HCT116 (cell line): ENCODE measurements around the gene KIAA1549. TPM values are rescaled to one million over a fixed set of nuclear protein-coding genes. Genes with fewer than 3 reads are reported as not detected.

Experiments used
- ATAC-seq: fragments of 200-7000 bp; cut with Tn5 transposase; 2 replicates; pipeline ENCODE4 v1.9.1; 2020; ENCODE audit warnings: mild to moderate bottlenecking, moderate library complexity
- BruUV-seq: library from RNA; stranded (reverse); fragments of 400-500 nt; replicated peaks from 2 replicates; lab custom pipeline; 2021; lab: Mats Ljungman, UMichigan
- CTCF ChIA-PET: fragments of 300-600 bp; sonication (Branson Sonifier 250); formaldehyde crosslinking; loops from one replicate; lab custom pipeline; 2021; ENCODE audit warnings: antibody characterized with exemption; lab: Charles Lee
- POLR2A ChIA-PET: fragments of 300-600, 350-600 bp; sonication (Branson Sonifier 250); formaldehyde crosslinking; loops from one replicate; lab custom pipeline; 2021; ENCODE audit warnings: antibody characterized with exemption; lab: Charles Lee
- RAD21 ChIA-PET, 2 experiments: fragments of 300-600 bp; sonication (Branson Sonifier 250); formaldehyde crosslinking; loops; one replicate each; lab custom pipeline; 2023; ENCODE audit warnings: low total read pairs in 2 of 2; ENCODE audit not compliant: uncharacterized antibody in 2 of 2, unreplicated experiment in 2 of 2, low non-redundant PET in 1 of 2; lab: Charles Lee
- DNase-seq: peaks from one replicate; pipeline ENCODE4 v3.0.0-alpha.2; 2010; ENCODE audit warnings: low read depth, low spot score
- H2AFZ ChIP-seq: fragments of 200-600 bp; shearing (Covaris generic), sonication (generic); 2 replicates; pipeline ENCODE4 v1.6.1; 2017; ENCODE audit warnings: low read depth, mixed run types, mixed read lengths, antibody characterized with exemption, low read length; ENCODE audit not compliant: poor library complexity, severe bottlenecking
- H3K27ac ChIP-seq: 2 replicates; pipeline ENCODE4 v1.5.1; 2012; ENCODE audit warnings: low read depth, low read length
- H3K27me3 ChIP-seq: fragments of 200-600 bp; sonication (generic); 2 replicates; pipeline ENCODE4 v1.6.1; 2016; ENCODE audit warnings: mixed run types, low read length, mixed read lengths; ENCODE audit not compliant: insufficient read depth
- H3K36me3 ChIP-seq, 2 experiments: fragments of 200-500 bp in 1 of 2; fragments of 200-600 bp in 1 of 2; sonication (Bioruptor generic) in 1 of 2; sonication (generic) in 1 of 2; 2 replicates each; pipeline versions ENCODE4 v1.5.1 to v1.6.1; 2014 to 2016; ENCODE audit warnings: low read length in 2 of 2, inconsistent platforms in 1 of 2, mixed read lengths in 1 of 2, mixed run types in 1 of 2; ENCODE audit not compliant: insufficient read depth in 2 of 2, control insufficient read depth in 1 of 2
- H3K4me1 ChIP-seq, 2 experiments: fragments of 200-600 bp in 1 of 2; sonication (generic) in 1 of 2; 2 replicates each; pipeline versions ENCODE4 v1.5.1 to v1.6.1; 2012 to 2017; ENCODE audit warnings: low read length in 2 of 2, inconsistent platforms in 1 of 2, mild to moderate bottlenecking in 1 of 2, mixed read lengths in 1 of 2, mixed run types in 1 of 2, moderate library complexity in 1 of 2; ENCODE audit not compliant: insufficient read depth in 2 of 2, control insufficient read depth in 1 of 2
- H3K4me2 ChIP-seq: fragments of 200-600 bp; sonication (generic); 2 replicates; pipeline ENCODE4 v1.6.1; 2017; ENCODE audit warnings: mixed run types, low read length, mixed read lengths
- H3K4me3 ChIP-seq, 2 experiments: fragments of 200-600 bp in 1 of 2; sonication (generic) in 1 of 2; replicated peaks in 1 of 2; 2 replicates each; pipeline ENCODE4 v1.5.1; 2011 to 2016; ENCODE audit warnings: low read length in 2 of 2, control low read depth in 1 of 2, low read depth in 1 of 2, mild to moderate bottlenecking in 1 of 2, mixed read lengths in 1 of 2, mixed run types in 1 of 2
- H3K79me2 ChIP-seq: fragments of 200-600 bp; sonication (generic); 2 replicates; pipeline ENCODE4 v1.6.1; 2017; ENCODE audit warnings: mild to moderate bottlenecking, mixed run types, low read length, moderate library complexity, mixed read lengths; ENCODE audit not compliant: insufficient read depth
- H3K9ac ChIP-seq: fragments of 200-600 bp; sonication (generic); 2 replicates; pipeline ENCODE4 v1.6.1; 2016; ENCODE audit warnings: low read length, mixed read lengths
- H3K9me2 ChIP-seq: fragments of 200-600 bp; sonication (generic), shearing (Covaris generic); 2 replicates; pipeline ENCODE4 v1.6.1; 2017; ENCODE audit warnings: mixed run types, mild to moderate bottlenecking, moderate library complexity; ENCODE audit not compliant: insufficient read depth
- H3K9me3 ChIP-seq, 2 experiments: fragments of 200-500 bp in 1 of 2; fragments of 200-600 bp in 1 of 2; sonication (Bioruptor generic) in 1 of 2; sonication (generic) in 1 of 2; 2 replicates each; pipeline ENCODE4 v1.6.1; 2014 to 2017; ENCODE audit warnings: low read length in 2 of 2, mixed read lengths in 2 of 2, inconsistent platforms in 1 of 2, low read depth in 1 of 2, mild to moderate bottlenecking in 1 of 2, mixed run types in 1 of 2, moderate library complexity in 1 of 2; ENCODE audit not compliant: control insufficient read depth in 1 of 2, insufficient read depth in 1 of 2
- H4K20me1 ChIP-seq: fragments of 200-600 bp; sonication (generic), shearing (Covaris generic); 2 replicates; pipeline ENCODE4 v1.6.1; 2017; ENCODE audit warnings: mixed run types, mild to moderate bottlenecking, moderate library complexity; ENCODE audit not compliant: insufficient read depth
- CBX3 ChIP-seq: IDR thresholded peaks from 2 replicates; pipeline ENCODE4 v1.6.1; 2012; ENCODE audit warnings: low read depth
- CTCF ChIP-seq, 3 experiments: fragments of 200-600 bp in 1 of 3; sonication (generic) in 1 of 3; IDR thresholded peaks in 2 of 3; conservative IDR thresholded peaks in 1 of 3; 2 replicates each; pipeline ENCODE4 v1.5.1; 2012 to 2017; ENCODE audit warnings: low read depth in 2 of 3, low read length in 2 of 3, antibody characterized with exemption in 1 of 3, borderline replicate concordance in 1 of 3, control low read depth in 1 of 3, mild to moderate bottlenecking in 1 of 3, mixed read lengths in 1 of 3, mixed run types in 1 of 3, moderate library complexity in 1 of 3; ENCODE audit not compliant: insufficient read depth in 1 of 3
- FOSL1 ChIP-seq: IDR thresholded peaks from 2 replicates; pipeline ENCODE4 v1.6.1; 2012; ENCODE audit warnings: low read depth
- POLR2A ChIP-seq: IDR thresholded peaks from 2 replicates; pipeline ENCODE4 v1.7.0; 2011; ENCODE audit warnings: borderline replicate concordance; ENCODE audit not compliant: insufficient read depth, insufficient read length; ENCODE audit errors: extremely low read depth
- RAD21 ChIP-seq: IDR thresholded peaks from 2 replicates; pipeline ENCODE4 v1.6.1; 2012; ENCODE audit warnings: low read depth, mild to moderate bottlenecking
- SP1 ChIP-seq: IDR thresholded peaks from 2 replicates; pipeline ENCODE4 v1.6.1; 2012; ENCODE audit warnings: low read depth
- ZNF274 ChIP-seq: fragments of 200-500 bp; sonication (Bioruptor generic); IDR thresholded peaks from 2 replicates; pipeline ENCODE4 v1.6.1; 2014; ENCODE audit warnings: mild to moderate bottlenecking, low read depth, low read length, inconsistent platforms
- intact Hi-C: fragments of 100-400 bp; cut with micrococcal nuclease; formaldehyde crosslinking; loops from 2 replicates; pipeline ENCODE4 v1.10.0; 2022
- total RNA-seq: library from RNA; stranded (reverse); gene quantifications from one replicate; pipeline ENCODE4 v1.2.1, GENCODE V29; 2021; ENCODE audit not compliant: unreplicated experiment
- TF ChIP-seq, protein P1 (sequence below): IDR thresholded peaks from 2 replicates; pipeline ENCODE4 v1.6.1; 2012; ENCODE audit warnings: low read depth

Gene KIAA1549
- total RNA-seq, 1 experiment from 2014 or later = 3.9 TPM

GRCh38 chr7:138867744-138868143 lies 113.4 kb downstream of the KIAA1549 start:
- H3K4me1 ChIP-seq = peaks cover 4 to 15% of the 10 kb centered on the region in 2 experiments
- intact Hi-C loops = no loop called here
- H4K20me1 ChIP-seq = no peaks in the 10 kb centered on the region
- ATAC-seq (no peak), DNase-seq (no peak)
- BruUV-seq = no TSS peak
- H3K36me3 ChIP-seq = 0 out of 4 replicates have a peak, but pooled peaks cover 0 to 4% of the 10 kb centered on the region in 2 experiments
- no peaks in the 10 kb centered on the region for H3K27me3 ChIP-seq
- no peak overlapping the region for H2AFZ ChIP-seq
- no peaks in the 10 kb centered on the region for H3K79me2 ChIP-seq
- no peak overlapping the region for H3K4me3 ChIP-seq
- ChIA-PET POLR2A (no interaction called here), CTCF (no interaction called here), RAD21 (no interaction called here)
- no peaks in the 10 kb centered on the region for H3K9me2 ChIP-seq
- H3K4me2 ChIP-seq = no peak overlapping the region
- H3K27ac ChIP-seq = no peak overlapping the region
- H3K9me3 ChIP-seq = no peaks in the 10 kb centered on the region
- H3K9ac ChIP-seq = no peak overlapping the region
- TF ChIP-seq ZNF274 (no peak), RAD21 (no peak), FOSL1 (no peak), SP1 (no peak), CTCF (IDR thresholded peaks at IDR 0.05 in 2 of 3, conservative IDR thresholded peaks at IDR 0.05 in 1 of 3; ENCODE audit: borderline replicate concordance in 1 of 3, insufficient read depth in 1 of 3, low read depth in 2 of 3, low read length in 2 of 3) (no peak), CBX3 (no peak), POLR2A (no peak)
- TF ChIP-seq, protein P1, sequence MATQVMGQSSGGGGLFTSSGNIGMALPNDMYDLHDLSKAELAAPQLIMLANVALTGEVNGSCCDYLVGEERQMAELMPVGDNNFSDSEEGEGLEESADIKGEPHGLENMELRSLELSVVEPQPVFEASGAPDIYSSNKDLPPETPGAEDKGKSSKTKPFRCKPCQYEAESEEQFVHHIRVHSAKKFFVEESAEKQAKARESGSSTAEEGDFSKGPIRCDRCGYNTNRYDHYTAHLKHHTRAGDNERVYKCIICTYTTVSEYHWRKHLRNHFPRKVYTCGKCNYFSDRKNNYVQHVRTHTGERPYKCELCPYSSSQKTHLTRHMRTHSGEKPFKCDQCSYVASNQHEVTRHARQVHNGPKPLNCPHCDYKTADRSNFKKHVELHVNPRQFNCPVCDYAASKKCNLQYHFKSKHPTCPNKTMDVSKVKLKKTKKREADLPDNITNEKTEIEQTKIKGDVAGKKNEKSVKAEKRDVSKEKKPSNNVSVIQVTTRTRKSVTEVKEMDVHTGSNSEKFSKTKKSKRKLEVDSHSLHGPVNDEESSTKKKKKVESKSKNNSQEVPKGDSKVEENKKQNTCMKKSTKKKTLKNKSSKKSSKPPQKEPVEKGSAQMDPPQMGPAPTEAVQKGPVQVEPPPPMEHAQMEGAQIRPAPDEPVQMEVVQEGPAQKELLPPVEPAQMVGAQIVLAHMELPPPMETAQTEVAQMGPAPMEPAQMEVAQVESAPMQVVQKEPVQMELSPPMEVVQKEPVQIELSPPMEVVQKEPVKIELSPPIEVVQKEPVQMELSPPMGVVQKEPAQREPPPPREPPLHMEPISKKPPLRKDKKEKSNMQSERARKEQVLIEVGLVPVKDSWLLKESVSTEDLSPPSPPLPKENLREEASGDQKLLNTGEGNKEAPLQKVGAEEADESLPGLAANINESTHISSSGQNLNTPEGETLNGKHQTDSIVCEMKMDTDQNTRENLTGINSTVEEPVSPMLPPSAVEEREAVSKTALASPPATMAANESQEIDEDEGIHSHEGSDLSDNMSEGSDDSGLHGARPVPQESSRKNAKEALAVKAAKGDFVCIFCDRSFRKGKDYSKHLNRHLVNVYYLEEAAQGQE = no peak
